GM12878 (cell line): ENCODE results near the gene FMNL3. TPM values are rescaled to one million over a fixed set of nuclear protein-coding genes. Genes with fewer than 3 reads are reported as not detected.

Source experiments
- ATAC-seq: fragments of 200-7000 bp; cut with Tn5 transposase; 3 replicates; pipeline ENCODE4 v1.9.1; 2020; ENCODE audit warnings: mild to moderate bottlenecking, moderate library complexity
- BruUV-seq: library from RNA; stranded (reverse); fragments of 400-500 nt; replicated peaks from 2 replicates; lab custom pipeline; 2021; lab: Mats Ljungman, UMichigan
- CTCF ChIA-PET: fragments of 300-600 bp; sonication (Branson Sonifier 250); formaldehyde crosslinking; extraction: SDS; loops from one replicate; lab custom pipeline; 2021; ENCODE audit warnings: inconsistent platforms; lab: Yijun Ruan, JAX
- POLR2A ChIA-PET: fragments of 350-600 bp; formaldehyde crosslinking; extraction: SDS; loops from one replicate; lab custom pipeline; 2021; ENCODE audit warnings: inconsistent platforms; lab: Charles Lee
- RAD21 ChIA-PET: fragments of 300-600 bp; sonication (Branson Sonifier 250); formaldehyde crosslinking; loops from one replicate; lab custom pipeline; 2023; ENCODE audit warnings: antibody characterized with exemption; ENCODE audit not compliant: unreplicated experiment; lab: Charles Lee
- SMC1A ChIA-PET: fragments of 300-600 bp; sonication (Branson Sonifier 250); formaldehyde crosslinking; loops from one replicate; lab custom pipeline; 2023; ENCODE audit not compliant: unreplicated experiment, uncharacterized antibody; lab: Charles Lee
- DNase-seq: peaks from one replicate; pipeline ENCODE4 v3.0.0-alpha.2; 2011; ENCODE audit warnings: low read depth, low spot score
- FAIRE-seq: peaks from 3 replicates; lab custom pipeline; 2011; peaks lifted over from hg19 to GRCh38; lab: Jason Lieb, UNC
- H2AFZ ChIP-seq: 2 replicates; pipeline ENCODE4 v1.6.0; 2011; ENCODE audit warnings: low read depth, low read length, control low read depth; ENCODE audit not compliant: control insufficient read depth
- H3K27ac ChIP-seq: 2 replicates; pipeline ENCODE4 v1.5.1; 2011; ENCODE audit warnings: control low read depth; ENCODE audit not compliant: control insufficient read depth, insufficient read depth
- H3K27me3 ChIP-seq, 2 experiments: replicated peaks in 1 of 2; 2 replicates each; pipeline versions ENCODE4 v1.6.0 to v1.6.1; 2011; ENCODE audit warnings: low read length in 1 of 2; ENCODE audit not compliant: control insufficient read depth in 2 of 2, insufficient read depth in 2 of 2
- H3K36me3 ChIP-seq, 2 experiments: 2 replicates each; pipeline ENCODE4 v1.5.1; 2011; ENCODE audit warnings: low read length in 1 of 2; ENCODE audit not compliant: control insufficient read depth in 2 of 2, insufficient read depth in 2 of 2
- H3K4me1 ChIP-seq: 2 replicates; pipeline ENCODE4 v1.6.1; 2011; ENCODE audit warnings: mild to moderate bottlenecking, low read length, moderate library complexity, mixed read lengths; ENCODE audit not compliant: control insufficient read depth, insufficient read depth
- H3K4me2 ChIP-seq: 2 replicates; pipeline ENCODE4 v1.6.0; 2011; ENCODE audit warnings: control low read depth; ENCODE audit not compliant: control insufficient read depth, insufficient read depth
- H3K4me3 ChIP-seq: fragments of 200-600 bp; sonication (generic); 2 replicates; pipeline ENCODE4 v1.5.1; 2016
- H3K79me2 ChIP-seq: 2 replicates; pipeline ENCODE4 v1.6.0; 2011; ENCODE audit warnings: low read length; ENCODE audit not compliant: control insufficient read depth, insufficient read depth
- H3K9ac ChIP-seq: 2 replicates; pipeline ENCODE4 v1.8.0; 2011; ENCODE audit warnings: low read length, control low read depth, mixed read lengths; ENCODE audit not compliant: control insufficient read depth, insufficient read depth
- H3K9me3 ChIP-seq: replicated peaks from 3 replicates; pipeline ENCODE4 v1.5.1; 2011; ENCODE audit warnings: mild to moderate bottlenecking, low read length; ENCODE audit not compliant: control insufficient read depth, insufficient read depth
- H4K20me1 ChIP-seq: 2 replicates; pipeline ENCODE4 v1.6.0; 2011; ENCODE audit not compliant: control insufficient read depth, insufficient read depth
- CEBPB ChIP-seq, 2 experiments: fragments of 150-350 bp in 1 of 2; IDR thresholded peaks; 2 replicates each; pipeline ENCODE4 v1.6.1; 2012 to 2014; ENCODE audit warnings: low read depth in 2 of 2, low read length in 2 of 2, borderline replicate concordance in 1 of 2, inconsistent platforms in 1 of 2
- EED ChIP-seq: sonication (generic); IDR thresholded peaks from 2 replicates; pipeline ENCODE4 v1.6.1; 2016; ENCODE audit warnings: antibody characterized with exemption, low read depth
- FOXK2 ChIP-seq: fragments of 450-650 bp; IDR thresholded peaks from 2 replicates; pipeline ENCODE4 v1.6.1; 2017; ENCODE audit warnings: mild to moderate bottlenecking, moderate library complexity
- HDAC2 ChIP-seq: fragments of 200-600 bp; sonication (generic); IDR thresholded peaks from 2 replicates; pipeline ENCODE4 v1.6.1; 2017
- IRF4 ChIP-seq: IDR thresholded peaks from 2 replicates; pipeline ENCODE4 v1.6.1; 2011; ENCODE audit warnings: low read depth, low read length
- NFXL1 ChIP-seq: fragments of 450-650 bp; IDR thresholded peaks from 2 replicates; pipeline ENCODE4 v1.6.1; 2017; ENCODE audit warnings: antibody characterized with exemption, mild to moderate bottlenecking, borderline replicate concordance
- RCOR1 ChIP-seq: conservative IDR thresholded peaks from 2 replicates; pipeline ENCODE4 v1.6.1; 2012; ENCODE audit warnings: low read depth, low read length, improper control_type of control experiment
- SUZ12 ChIP-seq: fragments of 200-600 bp; sonication (generic); IDR thresholded peaks from one replicate; pipeline ENCODE4 v1.6.1; 2018; ENCODE audit warnings: antibody characterized with exemption, mild to moderate bottlenecking; ENCODE audit not compliant: unreplicated experiment
- YY1 ChIP-seq: IDR thresholded peaks from 2 replicates; pipeline ENCODE4 v1.6.1; 2011; ENCODE audit warnings: low read depth, mild to moderate bottlenecking, low read length
- WGBS: methylation state at CpG from one replicate; pipeline ENCODE4 v1.1.6; 2016; ENCODE audit warnings: low lambda C conversion rate; ENCODE audit not compliant: insufficient replicate concordance, insufficient coverage; ENCODE audit errors: missing lambda C conversion rate; 5-methylcytosine and 5-hydroxymethylcytosine counted together
- in situ Hi-C: fragments of 300-500 bp; cut with MboI; formaldehyde crosslinking; loops from 9 replicates; pipeline ENCODE4 v1.14.3; 2018; ENCODE audit warnings: mixed read lengths
- intact Hi-C: fragments of 100-400 bp; cut with micrococcal nuclease; formaldehyde crosslinking; loops from one replicate; pipeline ENCODE4 v1.14.2; 2022; ENCODE audit not compliant: unreplicated experiment
- polyA plus RNA-seq, 11 experiments: library from polyadenylated mRNA; depleted of rRNA in 4 of 11; unstranded in 6 of 11; stranded (reverse) in 5 of 11; fragments of >200 nt; fragmentation: Nextera tagmentation in 4 of 11; fragmentation: Illumina TruSeq in 1 of 11; extraction: Ambion mirVana in 4 of 11; extraction: Trizol in 1 of 11; gene quantifications; 1 replicate in 1 of 11; 2 replicates in 10 of 11; pipeline versions ENCODE4 v1.2.1 to v1.2.3, GENCODE V29; 2011 to 2016; ENCODE audit warnings: inconsistent platforms in 2 of 11, missing spikeins in 2 of 11, low read depth in 1 of 11
- total RNA-seq, 4 experiments: library from RNA; depleted of rRNA in 3 of 4; stranded (reverse); fragments of >200 nt in 3 of 4; fragmentation: Illumina TruSeq in 1 of 4; extraction: Trizol in 1 of 4; gene quantifications; 2 replicates each; pipeline versions ENCODE4 v1.2.1 to v1.2.3, GENCODE V29; 2013 to 2021
- TF ChIP-seq, protein P1 (sequence below): IDR thresholded peaks from 2 replicates; pipeline ENCODE4 v1.6.1; 2012; ENCODE audit warnings: low read length, inconsistent platforms
- TF ChIP-seq, protein P2 (sequence below): fragments of 450-650 bp; IDR thresholded peaks from 2 replicates; pipeline ENCODE4 v1.6.1; 2017; ENCODE audit warnings: mild to moderate bottlenecking
- TF ChIP-seq, protein P3 (sequence below): fragments of 450-650 bp; IDR thresholded peaks from 2 replicates; pipeline ENCODE4 v1.6.1; 2017; ENCODE audit warnings: mild to moderate bottlenecking, low read depth, inconsistent platforms; ENCODE audit not compliant: poor library complexity, severe bottlenecking

Gene FMNL3
- total and polyA plus RNA-seq, 10 of the 15 experiments (the other 5 are each of a cell fraction or from before 2014, with no cell fraction given) = 3.0 to 64.9 (median 30.9) TPM

DNA sequence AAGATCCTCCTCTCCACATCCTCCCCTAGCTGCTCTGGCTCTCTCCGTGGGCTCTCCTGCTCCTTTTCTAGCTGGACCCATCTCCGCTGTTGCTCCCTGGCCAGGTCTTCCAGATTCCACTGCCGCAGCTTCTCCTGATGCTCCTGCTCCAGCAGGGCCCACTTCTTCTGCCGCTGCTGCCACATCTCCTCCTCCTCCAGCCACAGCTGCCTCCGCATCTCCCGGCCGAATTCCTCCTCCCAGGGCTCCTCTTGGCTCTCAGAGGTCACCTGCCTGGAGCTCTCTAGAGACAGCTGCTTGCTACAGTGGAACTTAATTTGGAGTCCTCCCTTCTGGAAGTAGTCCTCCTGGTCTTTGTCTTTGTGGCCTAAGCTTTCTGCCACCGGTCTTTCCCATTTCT lies 107.2 kb downstream of the FMNL3 start:
- in situ Hi-C loops = no loop called here
- SMC1A ChIA-PET = no interaction called here
- FAIRE-seq (no peak), DNase-seq (no peak), ATAC-seq (no peak)
- RAD21 ChIA-PET = no interaction called here
- 89% methylated on average over 8 of the region's 8 CpGs for WGBS
- Histone ChIP-seq H3K9me3 (no peaks in the 10 kb centered on the region), H2AFZ (no peak overlapping the region), H3K79me2 (no peaks in the 10 kb centered on the region), H3K27ac (no peak overlapping the region), H3K4me3 (no peak overlapping the region), H4K20me1 (no peaks in the 10 kb centered on the region), H3K4me2 (no peak overlapping the region), H3K36me3 (no peaks in the 10 kb centered on the region), H3K9ac (no peak overlapping the region), H3K27me3 (no peaks in the 10 kb centered on the region), H3K4me1 (no peaks in the 10 kb centered on the region)
- POLR2A ChIA-PET = interaction anchor here (1.2 kb wide), 1 partner anchor 14 kb away, joined by 3 read pairs; no protein-coding TSS in a partner anchor
- CTCF ChIA-PET = interaction anchor here (1.4 kb wide), 1 partner anchor 242 kb away, joined by 4 read pairs; no protein-coding TSS in a partner anchor
- intact Hi-C loops = no loop called here
- BruUV-seq = no TSS peak
- TF ChIP-seq IRF4 (no peak), NFXL1 (no peak)
- TF ChIP-seq, protein P1, sequence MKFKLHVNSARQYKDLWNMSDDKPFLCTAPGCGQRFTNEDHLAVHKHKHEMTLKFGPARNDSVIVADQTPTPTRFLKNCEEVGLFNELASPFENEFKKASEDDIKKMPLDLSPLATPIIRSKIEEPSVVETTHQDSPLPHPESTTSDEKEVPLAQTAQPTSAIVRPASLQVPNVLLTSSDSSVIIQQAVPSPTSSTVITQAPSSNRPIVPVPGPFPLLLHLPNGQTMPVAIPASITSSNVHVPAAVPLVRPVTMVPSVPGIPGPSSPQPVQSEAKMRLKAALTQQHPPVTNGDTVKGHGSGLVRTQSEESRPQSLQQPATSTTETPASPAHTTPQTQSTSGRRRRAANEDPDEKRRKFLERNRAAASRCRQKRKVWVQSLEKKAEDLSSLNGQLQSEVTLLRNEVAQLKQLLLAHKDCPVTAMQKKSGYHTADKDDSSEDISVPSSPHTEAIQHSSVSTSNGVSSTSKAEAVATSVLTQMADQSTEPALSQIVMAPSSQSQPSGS = no peak

DNA sequence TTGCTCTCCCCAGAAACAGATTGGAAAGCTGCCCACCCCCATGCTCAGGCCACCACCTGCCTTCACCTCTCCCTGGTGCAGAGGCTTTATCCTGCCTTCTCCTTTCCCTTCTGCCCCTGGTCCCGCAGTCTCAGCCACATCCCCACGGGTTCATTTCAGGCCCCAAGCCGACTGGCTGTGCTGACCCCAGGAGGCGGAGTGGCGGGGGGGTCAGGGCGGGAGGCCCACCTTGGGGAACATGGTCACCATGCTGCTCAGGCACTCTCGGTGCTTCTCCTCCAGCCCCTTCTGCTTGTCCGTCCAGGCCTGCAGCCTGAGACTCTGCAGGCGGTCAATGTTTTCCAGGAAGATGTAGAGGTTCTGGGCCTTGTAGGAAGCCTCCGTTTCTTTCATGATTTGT lies 108.7 kb downstream of the FMNL3 start:
- no peaks in the 10 kb centered on the region for H3K27me3 ChIP-seq
- H3K4me1 ChIP-seq = no peaks in the 10 kb centered on the region
- DNase-seq = no peak
- intact Hi-C loops = no loop called here
- no peak overlapping the region for H3K9ac ChIP-seq
- RAD21 ChIA-PET = no interaction called here
- TF ChIP-seq, protein P2, sequence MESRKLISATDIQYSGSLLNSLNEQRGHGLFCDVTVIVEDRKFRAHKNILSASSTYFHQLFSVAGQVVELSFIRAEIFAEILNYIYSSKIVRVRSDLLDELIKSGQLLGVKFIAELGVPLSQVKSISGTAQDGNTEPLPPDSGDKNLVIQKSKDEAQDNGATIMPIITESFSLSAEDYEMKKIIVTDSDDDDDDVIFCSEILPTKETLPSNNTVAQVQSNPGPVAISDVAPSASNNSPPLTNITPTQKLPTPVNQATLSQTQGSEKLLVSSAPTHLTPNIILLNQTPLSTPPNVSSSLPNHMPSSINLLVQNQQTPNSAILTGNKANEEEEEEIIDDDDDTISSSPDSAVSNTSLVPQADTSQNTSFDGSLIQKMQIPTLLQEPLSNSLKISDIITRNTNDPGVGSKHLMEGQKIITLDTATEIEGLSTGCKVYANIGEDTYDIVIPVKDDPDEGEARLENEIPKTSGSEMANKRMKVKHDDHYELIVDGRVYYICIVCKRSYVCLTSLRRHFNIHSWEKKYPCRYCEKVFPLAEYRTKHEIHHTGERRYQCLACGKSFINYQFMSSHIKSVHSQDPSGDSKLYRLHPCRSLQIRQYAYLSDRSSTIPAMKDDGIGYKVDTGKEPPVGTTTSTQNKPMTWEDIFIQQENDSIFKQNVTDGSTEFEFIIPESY = no peak
- TF ChIP-seq, protein P3, sequence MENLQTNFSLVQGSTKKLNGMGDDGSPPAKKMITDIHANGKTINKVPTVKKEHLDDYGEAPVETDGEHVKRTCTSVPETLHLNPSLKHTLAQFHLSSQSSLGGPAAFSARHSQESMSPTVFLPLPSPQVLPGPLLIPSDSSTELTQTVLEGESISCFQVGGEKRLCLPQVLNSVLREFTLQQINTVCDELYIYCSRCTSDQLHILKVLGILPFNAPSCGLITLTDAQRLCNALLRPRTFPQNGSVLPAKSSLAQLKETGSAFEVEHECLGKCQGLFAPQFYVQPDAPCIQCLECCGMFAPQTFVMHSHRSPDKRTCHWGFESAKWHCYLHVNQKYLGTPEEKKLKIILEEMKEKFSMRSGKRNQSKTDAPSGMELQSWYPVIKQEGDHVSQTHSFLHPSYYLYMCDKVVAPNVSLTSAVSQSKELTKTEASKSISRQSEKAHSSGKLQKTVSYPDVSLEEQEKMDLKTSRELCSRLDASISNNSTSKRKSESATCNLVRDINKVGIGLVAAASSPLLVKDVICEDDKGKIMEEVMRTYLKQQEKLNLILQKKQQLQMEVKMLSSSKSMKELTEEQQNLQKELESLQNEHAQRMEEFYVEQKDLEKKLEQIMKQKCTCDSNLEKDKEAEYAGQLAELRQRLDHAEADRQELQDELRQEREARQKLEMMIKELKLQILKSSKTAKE = no peak
- TF ChIP-seq CEBPB (IDR thresholded peaks at IDR 0.05; ENCODE audit: borderline replicate concordance in 1 of 2, low read depth in 2 of 2, low read length in 2 of 2) = no peak
- TF ChIP-seq FOXK2 = no peak
- no peak for TF ChIP-seq YY1
- TF ChIP-seq SUZ12 = no peak
- TF ChIP-seq HDAC2 = no peak
- no peak for TF ChIP-seq RCOR1
- TF ChIP-seq EED = no peak
- TF ChIP-seq, all 136 proteins: peak for 0
- FAIRE-seq = no peak
- in situ Hi-C loops = no loop called here
- Histone ChIP-seq H3K27ac (no peak overlapping the region), H2AFZ (no peak overlapping the region), H3K36me3 (no peaks in the 10 kb centered on the region), H3K9me3 (no peaks in the 10 kb centered on the region), H3K79me2 (no peaks in the 10 kb centered on the region), H3K4me3 (no peak overlapping the region), H3K4me2 (no peak overlapping the region), H4K20me1 (no peaks in the 10 kb centered on the region)
- ChIA-PET SMC1A (no interaction called here), POLR2A (no interaction called here), CTCF (interaction anchor here (1.5 kb wide), 1 partner anchor 18 kb away, joined by 4 read pairs; no protein-coding TSS in a partner anchor)
- BruUV-seq = no TSS peak
- ATAC-seq = no peak
- WGBS = 76% methylated on average over 10 of the region's 10 CpGs
